CD4-positive, alpha-beta T cell treated with Interleukin-4 for 4 hours (primary cell): ENCODE results near the gene ST13.
"Not testable (repeated sequence)": the region's sequence is repeated elsewhere in the genome, so short reads cannot be mapped to it uniquely, and the experiment has no call there.

Experiments used
- DNase-seq: peaks from one replicate; pipeline ENCODE4 v3.0.0-alpha.2; 2020

ST13 gene

DNA sequence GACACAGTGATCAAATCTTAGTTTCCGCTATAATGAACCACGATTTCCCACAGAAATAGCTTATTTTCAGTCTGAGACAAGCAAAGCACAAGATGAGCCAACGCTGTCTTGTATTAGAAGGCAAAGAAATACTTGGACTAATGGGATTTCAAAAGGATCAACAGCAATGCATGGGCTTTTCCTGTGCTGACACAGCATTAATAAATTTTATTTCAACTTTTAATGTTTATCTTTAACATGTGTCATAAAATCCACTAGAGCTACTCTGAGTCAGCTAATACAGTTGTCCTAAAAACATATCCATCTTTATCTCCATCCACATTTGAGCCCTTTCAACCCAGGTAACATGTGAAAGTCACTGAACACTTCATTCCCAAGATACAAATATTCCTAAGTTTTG is 21.8 kb downstream of the ST13 start:
- DNase-seq, result no peak

DNA sequence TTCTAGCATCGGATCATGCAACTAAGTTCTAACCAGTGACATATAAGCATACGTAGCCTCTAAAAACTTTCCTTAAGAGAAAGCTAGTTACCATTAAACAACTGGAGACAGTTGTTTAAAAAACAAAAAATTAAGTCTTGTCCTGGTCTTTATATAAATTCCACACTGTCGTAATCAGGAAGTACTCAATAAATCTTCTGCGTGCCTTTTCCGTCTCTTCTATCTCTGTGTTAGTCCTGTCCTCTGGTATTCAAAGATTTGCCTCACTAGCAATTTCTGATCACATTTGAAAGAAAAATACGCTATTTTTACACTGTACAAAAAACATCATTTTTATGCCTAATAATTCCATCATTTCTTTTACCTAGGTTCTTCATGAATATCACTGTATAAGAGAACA is 27.3 kb downstream of the ST13 start:
- DNase-seq, result no peak

GRCh38 chr22:40826984-40827741 is 29.3 kb downstream of the ST13 start:
- no peak for DNase-seq

DNA sequence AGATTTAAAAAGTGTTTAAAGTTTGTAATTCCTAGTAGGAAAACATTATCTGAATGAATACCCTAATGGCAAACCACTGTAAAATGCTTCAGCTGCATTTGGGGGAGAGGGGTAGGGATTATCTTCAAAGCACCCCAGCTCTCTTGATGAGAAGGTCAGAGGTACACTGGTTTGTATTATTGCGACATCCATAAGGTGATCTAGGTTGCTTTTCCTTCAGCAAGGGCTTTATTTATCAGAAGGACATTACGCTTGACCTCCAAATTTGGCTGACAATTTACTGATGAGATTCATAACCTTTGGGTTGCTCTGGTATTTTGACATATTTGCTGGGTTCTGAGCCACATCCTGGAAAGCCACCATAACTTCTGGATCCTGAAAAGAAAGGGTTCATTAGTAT is 30.1 kb downstream of the ST13 start:
- not testable (repeated sequence) for DNase-seq

DNA sequence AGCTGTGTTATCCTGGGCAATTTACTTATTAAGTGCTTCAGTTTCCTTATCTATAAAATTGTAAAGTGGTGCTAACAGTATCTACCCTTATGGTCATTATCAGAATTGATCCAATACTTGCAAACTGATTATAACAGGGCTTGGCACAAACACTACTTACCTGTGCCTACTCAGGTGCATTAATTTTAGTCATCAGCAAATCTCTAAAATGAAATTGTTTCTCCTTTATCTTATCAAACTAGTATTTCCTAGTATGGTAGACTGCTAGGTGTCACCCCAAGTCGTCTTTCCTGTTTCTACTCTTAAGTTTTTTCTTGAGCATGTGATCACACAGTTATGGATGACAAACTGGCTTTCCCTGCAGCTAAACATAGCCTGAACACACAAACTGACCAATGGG is 33.0 kb downstream of the ST13 start:
- DNase-seq, result no peak

DNA sequence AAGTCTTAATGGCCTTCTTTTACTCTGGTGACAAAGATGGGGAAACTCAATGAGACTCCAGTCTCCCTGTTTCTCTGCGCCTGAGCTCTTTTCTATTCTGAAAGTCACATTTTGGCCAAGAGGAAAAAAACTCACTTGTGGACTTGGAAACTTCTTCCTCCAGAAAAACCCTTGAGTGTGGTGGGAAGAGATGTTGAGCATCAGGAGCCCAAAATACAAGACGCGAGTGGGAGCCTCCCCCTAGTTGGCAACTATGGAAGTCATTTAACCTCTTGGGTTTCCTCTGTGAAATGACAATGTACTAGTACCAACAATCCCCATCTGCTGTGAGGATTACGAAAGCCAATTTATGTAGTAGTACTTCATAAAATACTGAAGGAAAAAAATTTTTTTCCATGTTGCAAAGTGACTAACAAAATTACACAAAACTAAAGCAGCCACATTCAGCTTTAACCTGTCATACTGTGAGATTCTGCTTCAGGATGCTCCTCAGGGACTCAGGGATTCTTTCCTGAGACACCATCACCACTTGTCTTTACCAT is 36.8 kb downstream of the ST13 start:
- DNase-seq, result no peak

GRCh38 chr22:40818747-40819598 is 37.5 kb downstream of the ST13 start, which contains the start of gene SLC25A17:
SLC25A17 (minus strand) TSS chr22:40819346; CDS start chr22:40819248, 98 bp downstream.
- peak; percentile 83 for DNase-seq

GRCh38 chr22:40818192-40818746 is 38.2 kb downstream of the ST13 start:
- DNase-seq, result peak; percentile 9

GRCh38 chr22:40817737-40818136 is 38.7 kb downstream of the ST13 start:
- DNase-seq, result no peak

DNA sequence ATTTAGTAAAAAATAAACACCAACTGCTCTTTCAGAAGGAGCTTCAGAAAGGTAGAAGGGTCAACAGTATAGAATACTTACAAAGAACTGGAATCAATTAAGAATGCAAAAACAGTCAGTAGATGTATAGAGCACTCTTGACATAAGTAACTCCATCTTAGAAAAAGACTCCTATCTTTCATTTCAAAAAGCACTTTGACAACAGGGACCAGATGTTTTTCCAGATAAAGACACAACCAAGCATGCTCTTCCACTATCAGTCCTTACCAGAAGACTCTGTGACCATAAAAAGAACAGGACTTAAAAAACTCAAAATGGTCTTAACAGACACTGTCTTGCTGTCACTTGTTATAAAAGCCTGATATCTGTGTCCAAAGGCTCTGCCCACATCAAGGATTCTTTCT is 42.5 kb downstream of the ST13 start:
- DNase-seq, result no peak

- no peak for DNase-seq
These were observed 48.2 kb downstream of the ST13 start for GRCh38 chr22:40808018-40808841.

- no peak for DNase-seq
These were observed 49.7 kb downstream of the ST13 start for GRCh38 chr22:40806711-40807110.

GRCh38 chr22:40805699-40806203 is 50.7 kb downstream of the ST13 start:
- DNase-seq, result no peak

DNA sequence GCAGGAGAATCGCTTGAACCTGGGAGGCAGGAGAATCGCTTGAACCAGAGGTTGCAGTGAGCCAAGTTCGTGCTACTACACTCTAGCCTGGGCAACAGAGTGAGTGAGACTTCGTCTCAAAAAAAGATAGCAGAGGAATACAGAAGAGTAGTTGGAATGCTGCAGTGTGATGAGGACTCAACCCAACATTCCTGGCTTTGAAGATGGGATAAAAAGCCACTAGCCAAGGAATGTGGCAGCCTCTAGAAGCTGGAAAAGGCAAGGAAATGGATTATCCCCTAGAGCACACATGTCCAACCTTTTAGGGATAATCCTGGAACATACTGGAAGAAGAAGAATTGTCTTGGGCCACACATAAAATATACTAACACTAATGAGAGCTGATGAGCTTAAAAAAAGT is 51.2 kb downstream of the ST13 start:
- no peak for DNase-seq

GRCh38 chr22:40803321-40803720 is 53.1 kb downstream of the ST13 start:
- DNase-seq, result no peak

DNA sequence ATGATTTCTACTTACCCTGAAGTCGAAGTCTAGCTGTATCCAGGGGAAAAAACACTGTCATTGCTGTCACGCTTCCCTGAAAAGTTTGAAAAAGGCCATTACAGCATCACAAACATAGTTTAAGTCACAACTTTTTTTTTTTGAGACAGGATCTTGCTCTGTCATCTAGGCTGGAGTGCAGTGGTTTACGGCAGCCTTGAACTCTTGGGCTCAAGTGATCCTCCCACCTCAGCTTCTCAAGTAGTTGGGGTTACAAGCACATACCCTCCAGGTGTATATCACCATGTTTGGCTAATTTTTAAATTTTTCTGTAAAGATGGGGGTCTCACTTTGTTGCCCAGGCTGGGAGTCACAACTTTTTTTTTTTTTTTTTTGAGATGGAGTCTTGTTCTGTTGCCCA is 57.4 kb downstream of the ST13 start:
- no peak for DNase-seq

GRCh38 chr22:40797427-40797826 is 59.0 kb downstream of the ST13 start:
- DNase-seq, result no peak

- no peak for DNase-seq
These were observed 64.0 kb downstream of the ST13 start for GRCh38 chr22:40792451-40792850.

- DNase-seq, result no peak
These were observed 65.2 kb downstream of the ST13 start for GRCh38 chr22:40791241-40791640.

DNA sequence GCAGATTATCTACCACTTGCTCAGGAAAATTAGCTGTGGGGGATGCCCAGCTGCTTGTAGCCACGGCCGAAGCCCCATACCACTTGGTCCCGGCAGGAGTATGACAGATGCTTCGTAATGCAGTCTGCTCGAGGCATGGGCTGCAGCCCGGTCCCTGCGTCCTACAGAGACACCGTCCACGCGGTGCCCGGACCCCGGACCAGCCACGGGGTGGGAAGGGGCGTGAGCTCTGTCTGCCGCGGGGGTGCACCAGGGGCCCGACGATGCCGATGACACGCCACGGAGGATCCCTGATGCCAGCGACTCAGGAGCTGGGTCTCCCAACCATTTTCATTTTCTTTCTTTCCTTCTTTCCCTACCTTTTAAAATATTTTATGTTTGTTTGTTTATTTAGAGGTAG is 67.3 kb downstream of the ST13 start:
- DNase-seq, result no peak

DNA sequence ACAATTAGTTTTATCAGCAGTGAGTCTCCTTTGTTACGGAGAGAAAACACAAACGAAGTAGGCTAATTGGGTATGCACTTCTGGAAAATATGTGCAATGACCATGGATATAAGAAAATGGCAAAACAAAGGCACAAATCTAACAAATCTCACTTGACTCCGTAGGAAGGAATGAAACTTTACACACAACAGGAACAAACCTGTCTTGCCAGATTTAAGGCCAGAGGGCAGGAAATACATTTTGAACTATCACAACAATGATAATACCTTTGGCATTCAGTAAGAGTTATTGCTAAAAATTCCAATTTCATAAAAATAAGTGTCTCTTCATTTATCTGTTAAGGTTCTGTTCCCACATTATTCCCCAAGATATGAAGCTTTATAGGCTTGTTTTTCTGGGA is 73.9 kb downstream of the ST13 start:
- no peak for DNase-seq

DNA sequence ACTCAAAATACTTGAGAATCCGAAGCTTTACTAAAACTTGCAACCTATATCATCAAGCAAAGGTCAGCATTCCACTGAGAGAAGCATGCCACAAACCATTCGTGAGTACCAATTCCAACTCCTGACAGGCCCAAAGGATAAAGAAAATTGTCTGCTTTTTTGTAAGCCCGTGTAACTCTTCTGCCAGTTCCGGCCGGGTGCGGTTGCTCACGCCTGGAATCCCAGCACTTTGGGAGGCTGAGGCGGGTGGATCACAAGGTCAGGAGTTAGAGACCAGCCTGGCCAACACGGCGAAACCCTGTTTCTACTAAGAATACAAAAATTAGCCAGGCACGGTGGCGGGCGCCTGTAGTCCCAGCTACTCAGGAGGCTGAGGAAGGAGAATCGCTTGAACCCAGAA is 74.7 kb downstream of the ST13 start:
- not testable (repeated sequence) for DNase-seq
